Caco-2 (cell line): ENCODE measurements around the gene ARL11. TPM values are rescaled to one million over a fixed set of nuclear protein-coding genes. Genes with fewer than 3 reads are reported as not detected.

Experiments used
- BruUV-seq: library from RNA; stranded (reverse); fragments of 400-500 nt; replicated peaks from 2 replicates; lab custom pipeline; 2021; lab: Mats Ljungman, UMichigan
- CTCF ChIA-PET: fragments of 300-600 bp; sonication (Branson Sonifier 250); formaldehyde crosslinking; loops from one replicate; lab custom pipeline; 2022; ENCODE audit warnings: antibody characterized with exemption; lab: Charles Lee
- POLR2A ChIA-PET: fragments of 300-600 bp; sonication (Branson Sonifier 250); formaldehyde crosslinking; loops from one replicate; lab custom pipeline; 2022; ENCODE audit warnings: antibody characterized with exemption; lab: Charles Lee
- DNase-seq, 2 experiments: peaks; one replicate each; pipeline versions ENCODE4 v3.0.0 to v3.0.0-alpha.2; 2020 to 2022
- H3K27me3 ChIP-seq: replicated peaks from 2 replicates; pipeline ENCODE4 v1.6.0; 2011; ENCODE audit warnings: low read length; ENCODE audit not compliant: control insufficient read depth, insufficient read depth
- H3K36me3 ChIP-seq: 2 replicates; pipeline ENCODE4 v1.5.1; 2011; ENCODE audit warnings: low read length; ENCODE audit not compliant: control insufficient read depth, insufficient read depth
- H3K4me1 ChIP-seq: fragments of 250-450 bp; sonication (Bioruptor Pico); 2 replicates; pipeline ENCODE4 v1.5.1; 2020; ENCODE audit warnings: mild to moderate bottlenecking
- H3K4me3 ChIP-seq: 2 replicates; pipeline ENCODE4 v1.5.1; 2011; ENCODE audit warnings: low read depth, mild to moderate bottlenecking, control low read depth, low read length
- H3K9me3 ChIP-seq: fragments of 250-450 bp; sonication (Bioruptor Pico); 2 replicates; pipeline ENCODE4 v1.5.1; 2020; ENCODE audit warnings: mild to moderate bottlenecking, moderate library complexity
- H3K27ac Mint-ChIP-seq: one replicate; pipeline ENCODE4 v1.8.0; 2022; ENCODE audit warnings: mixed read lengths; ENCODE audit not compliant: unreplicated experiment
- H3K27me3 Mint-ChIP-seq: one replicate; pipeline ENCODE4 v1.8.0; 2022; ENCODE audit warnings: mixed read lengths; ENCODE audit not compliant: insufficient read depth, unreplicated experiment
- H3K36me3 Mint-ChIP-seq: one replicate; pipeline ENCODE4 v1.8.0; 2022; ENCODE audit warnings: mild to moderate bottlenecking, mixed read lengths; ENCODE audit not compliant: insufficient read depth, unreplicated experiment
- H3K4me1 Mint-ChIP-seq: one replicate; pipeline ENCODE4 v1.8.0; 2022; ENCODE audit warnings: low read depth, mixed read lengths; ENCODE audit not compliant: unreplicated experiment
- H3K4me3 Mint-ChIP-seq: one replicate; pipeline ENCODE4 v1.8.0; 2022; ENCODE audit warnings: mild to moderate bottlenecking, moderate library complexity, mixed read lengths; ENCODE audit not compliant: unreplicated experiment
- H3K9me3 Mint-ChIP-seq: one replicate; pipeline ENCODE4 v1.8.0; 2022; ENCODE audit warnings: mixed read lengths; ENCODE audit not compliant: unreplicated experiment
- CTCF ChIP-seq, 2 experiments: fragments of 200-600 bp in 1 of 2; IDR thresholded peaks; 1 replicate in 1 of 2; 2 replicates in 1 of 2; pipeline versions ENCODE4 v1.5.1 to v1.8.0; 2011 to 2022; ENCODE audit warnings: antibody characterized with exemption in 1 of 2, control low read depth in 1 of 2, inconsistent platforms in 1 of 2, low read depth in 1 of 2, low read length in 1 of 2, mild to moderate bottlenecking in 1 of 2, moderate library complexity in 1 of 2; ENCODE audit not compliant: insufficient read depth in 1 of 2, severe bottlenecking in 1 of 2, unreplicated experiment in 1 of 2
- intact Hi-C: fragments of 100-400 bp; cut with micrococcal nuclease; formaldehyde crosslinking; loops from one replicate; pipeline ENCODE4 v1.10.0; 2022; ENCODE audit not compliant: unreplicated experiment
- total RNA-seq: library from RNA; stranded (reverse); gene quantifications from 2 replicates; pipeline ENCODE4 v1.2.3, GENCODE V29; 2022

Gene ARL11
- total RNA-seq, 1 experiment from 2014 or later, result not detected

- Histone ChIP-seq H3K27me3 (no peaks in the 10 kb centered on the region), H3K4me1 (no peaks in the 10 kb centered on the region), H3K36me3 (peaks cover 5% of the 10 kb centered on the region), H3K4me3 (no peak overlapping the region), H3K9me3 (no peaks in the 10 kb centered on the region)
- peak; percentile 54 to 72 for DNase-seq
- POLR2A ChIA-PET, result no interaction called here
- Mint-ChIP-seq H3K36me3 (peaks cover 38% of the 10 kb centered on the region), H3K27ac (no peak overlapping the region), H3K4me3 (no peak overlapping the region), H3K27me3 (no peaks in the 10 kb centered on the region), H3K9me3 (no peaks in the 10 kb centered on the region), H3K4me1 (no peaks in the 10 kb centered on the region)
- peak; percentile 63 to 75 for TF ChIP-seq CTCF (IDR thresholded peaks at IDR 0.05; ENCODE audit: insufficient read depth in 1 of 2, low read depth in 1 of 2, low read length in 1 of 2, severe bottlenecking in 1 of 2, unreplicated experiment in 1 of 2)
- CTCF ChIA-PET, result no interaction called here
- intact Hi-C loops, result loop anchor here (1.0 to 5.0 kb wide), 4 partner anchors 121 to 307 kb away; partner anchors contain the start of gene SPRYD7
- BruUV-seq, result no TSS peak
Measured at GRCh38 chr13:49669735-49670309, 41.5 kb downstream of the ARL11 start.

GRCh38 chr13:49670828-49671227 is 42.5 kb downstream of the ARL11 start:
- Histone ChIP-seq H3K9me3 (no peaks in the 10 kb centered on the region), H3K4me3 (no peak overlapping the region), H3K36me3 (peaks cover 2% of the 10 kb centered on the region), H3K27me3 (no peaks in the 10 kb centered on the region), H3K4me1 (no peaks in the 10 kb centered on the region)
- Mint-ChIP-seq H3K4me3 (no peak overlapping the region), H3K9me3 (no peaks in the 10 kb centered on the region), H3K4me1 (no peaks in the 10 kb centered on the region), H3K27me3 (no peaks in the 10 kb centered on the region), H3K36me3 (peaks cover 39% of the 10 kb centered on the region), H3K27ac (no peak overlapping the region)
- DNase-seq, result no peak
- ChIA-PET POLR2A (interaction anchor here (0.5 kb wide), 1 partner anchor 16 kb away, joined by 3 read pairs; no protein-coding TSS in a partner anchor), CTCF (no interaction called here)
- no TSS peak for BruUV-seq
- TF ChIP-seq CTCF (IDR thresholded peaks at IDR 0.05; ENCODE audit: insufficient read depth in 1 of 2, low read depth in 1 of 2, low read length in 1 of 2, severe bottlenecking in 1 of 2, unreplicated experiment in 1 of 2), result no peak
- intact Hi-C loops, result no loop called here

- H3K36me3 Mint-ChIP-seq, result peaks cover 39% of the 10 kb centered on the region
- CTCF ChIA-PET, result no interaction called here
Measured at GRCh38 chr13:49676581-49677298, 48.4 kb downstream of the ARL11 start.

More at GRCh38 chr13:49676581-49677298, 48.4 kb downstream of the ARL11 start:
- H3K4me3 ChIP-seq, result no peak overlapping the region
- H3K9me3 Mint-ChIP-seq, result no peaks in the 10 kb centered on the region
- DNase-seq, result no peak
- H3K9me3 ChIP-seq, result peaks cover 8% of the 10 kb centered on the region; the same call in 1 of the 2 replicates
- H3K4me1 Mint-ChIP-seq, result no peaks in the 10 kb centered on the region
- intact Hi-C loops, result no loop called here
- no peaks in the 10 kb centered on the region for H3K27me3 Mint-ChIP-seq
- BruUV-seq, result no TSS peak
- peaks cover 2% of the 10 kb centered on the region for H3K36me3 ChIP-seq
- no peak overlapping the region for H3K4me3 Mint-ChIP-seq
- POLR2A ChIA-PET, result no interaction called here
- no peaks in the 10 kb centered on the region for H3K27me3 ChIP-seq
- no peaks in the 10 kb centered on the region for H3K4me1 ChIP-seq
- no peak overlapping the region for H3K27ac Mint-ChIP-seq
- no peak for TF ChIP-seq CTCF (IDR thresholded peaks at IDR 0.05; ENCODE audit: insufficient read depth in 1 of 2, low read depth in 1 of 2, low read length in 1 of 2, severe bottlenecking in 1 of 2, unreplicated experiment in 1 of 2)
